Retinal pigment epithelial cell (primary cell): ENCODE measurements around the gene IGFBPL1.

Experiments
- DNase-seq: peaks from one replicate; pipeline ENCODE4 v3.0.0-alpha.2; 2010; ENCODE audit warnings: low read depth
- H3K4me3 ChIP-seq: 2 replicates; pipeline ENCODE4 v1.5.1; 2011; ENCODE audit warnings: mild to moderate bottlenecking, low read length, control low read depth, moderate library complexity
- CTCF ChIP-seq: conservative IDR thresholded peaks from 2 replicates; pipeline ENCODE4 v1.5.1; 2011; ENCODE audit warnings: low read depth, low read length, control low read depth, inconsistent platforms

IGFBPL1 gene

GRCh38 chr9:38445154-38446043 is 21.1 kb upstream of the IGFBPL1 start:
- DNase-seq = no peak
- no peak for TF ChIP-seq CTCF

GRCh38 chr9:38443597-38443996 is 19.3 kb upstream of the IGFBPL1 start:
- no peak for DNase-seq
- TF ChIP-seq CTCF = no peak
- H3K4me3 ChIP-seq = no peak overlapping the region

More at GRCh38 chr9:38445154-38446043, 21.1 kb upstream of the IGFBPL1 start:
- no peak overlapping the region for H3K4me3 ChIP-seq

- DNase-seq = no peak
- no peak overlapping the region for H3K4me3 ChIP-seq
- TF ChIP-seq CTCF = no peak
Observed at GRCh38 chr9:38443181-38443580, 18.9 kb upstream of the IGFBPL1 start.

GRCh38 chr9:38442473-38443096 is 18.3 kb upstream of the IGFBPL1 start:
- TF ChIP-seq CTCF = no peak
- DNase-seq = no peak
- no peak overlapping the region for H3K4me3 ChIP-seq

GRCh38 chr9:38441347-38442085 is 17.3 kb upstream of the IGFBPL1 start:
- H3K4me3 ChIP-seq = no peak overlapping the region
- TF ChIP-seq CTCF = no peak
- DNase-seq = no peak

- TF ChIP-seq CTCF = no peak
- DNase-seq = no peak
- no peak overlapping the region for H3K4me3 ChIP-seq
Observed at GRCh38 chr9:38440516-38440915, 16.3 kb upstream of the IGFBPL1 start.
